ENCODE measurements around the gene IFNL2.
"Not testable (repeated sequence)": the region's sequence is repeated elsewhere in the genome, so short reads cannot be mapped to it uniquely, and the experiment has no call there.

DNA sequence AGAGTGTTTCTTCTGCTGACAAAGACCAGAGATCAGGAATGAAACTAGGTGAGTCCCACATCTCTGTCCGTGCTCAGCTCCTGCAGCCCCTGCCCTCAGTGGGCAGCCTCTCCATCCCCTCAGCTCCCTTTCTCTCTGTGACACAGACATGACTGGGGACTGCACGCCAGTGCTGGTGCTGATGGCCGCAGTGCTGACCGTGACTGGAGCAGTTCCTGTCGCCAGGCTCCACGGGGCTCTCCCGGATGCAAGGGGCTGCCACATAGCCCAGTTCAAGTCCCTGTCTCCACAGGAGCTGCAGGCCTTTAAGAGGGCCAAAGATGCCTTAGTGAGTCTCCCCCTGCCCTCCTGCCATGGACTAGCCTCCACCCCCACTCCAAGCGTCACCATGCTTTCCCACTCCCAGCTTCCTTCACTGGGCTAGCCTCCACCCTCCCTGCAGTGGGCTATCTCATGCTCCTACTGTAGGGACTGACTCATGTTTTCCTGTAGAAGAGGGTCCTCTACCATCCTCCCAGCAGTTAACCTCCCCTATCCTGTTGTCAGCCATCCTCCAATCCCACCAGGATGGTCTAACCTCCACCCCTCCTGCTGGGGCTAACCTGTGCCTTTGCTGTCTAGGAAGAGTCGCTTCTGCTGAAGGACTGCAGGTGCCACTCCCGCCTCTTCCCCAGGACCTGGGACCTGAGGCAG lies 481 bp downstream of the IFNL2 start:
- TF ChIP-seq, protein P1, sequence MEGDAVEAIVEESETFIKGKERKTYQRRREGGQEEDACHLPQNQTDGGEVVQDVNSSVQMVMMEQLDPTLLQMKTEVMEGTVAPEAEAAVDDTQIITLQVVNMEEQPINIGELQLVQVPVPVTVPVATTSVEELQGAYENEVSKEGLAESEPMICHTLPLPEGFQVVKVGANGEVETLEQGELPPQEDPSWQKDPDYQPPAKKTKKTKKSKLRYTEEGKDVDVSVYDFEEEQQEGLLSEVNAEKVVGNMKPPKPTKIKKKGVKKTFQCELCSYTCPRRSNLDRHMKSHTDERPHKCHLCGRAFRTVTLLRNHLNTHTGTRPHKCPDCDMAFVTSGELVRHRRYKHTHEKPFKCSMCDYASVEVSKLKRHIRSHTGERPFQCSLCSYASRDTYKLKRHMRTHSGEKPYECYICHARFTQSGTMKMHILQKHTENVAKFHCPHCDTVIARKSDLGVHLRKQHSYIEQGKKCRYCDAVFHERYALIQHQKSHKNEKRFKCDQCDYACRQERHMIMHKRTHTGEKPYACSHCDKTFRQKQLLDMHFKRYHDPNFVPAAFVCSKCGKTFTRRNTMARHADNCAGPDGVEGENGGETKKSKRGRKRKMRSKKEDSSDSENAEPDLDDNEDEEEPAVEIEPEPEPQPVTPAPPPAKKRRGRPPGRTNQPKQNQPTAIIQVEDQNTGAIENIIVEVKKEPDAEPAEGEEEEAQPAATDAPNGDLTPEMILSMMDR (conservative IDR thresholded peaks at IDR 0.05): not testable (repeated sequence)
- not testable (repeated sequence) for TF ChIP-seq ZFX (IDR thresholded peaks at IDR 0.05)

Measured in C4-2B (cell line).